ENCODE measurements around the gene DARS1.
A peak's percentile ranks its signal among the peaks of the same experiment; 100 is the strongest.

The DARS1 gene

GRCh38 chr2:135916207-135916606, 69.2 kb downstream of the DARS1 start:
- no peaks in the 10 kb centered on the region for H4K20me1 ChIP-seq (ENCODE audit: insufficient read depth, low read length)
- TF ChIP-seq EZH2 (IDR thresholded peaks at IDR 0.05; ENCODE audit: borderline replicate concordance, low read length) = no peak
- TF ChIP-seq CTCF (IDR thresholded peaks at IDR 0.05; ENCODE audit: low read length) = peak; percentile 45

DNA sequence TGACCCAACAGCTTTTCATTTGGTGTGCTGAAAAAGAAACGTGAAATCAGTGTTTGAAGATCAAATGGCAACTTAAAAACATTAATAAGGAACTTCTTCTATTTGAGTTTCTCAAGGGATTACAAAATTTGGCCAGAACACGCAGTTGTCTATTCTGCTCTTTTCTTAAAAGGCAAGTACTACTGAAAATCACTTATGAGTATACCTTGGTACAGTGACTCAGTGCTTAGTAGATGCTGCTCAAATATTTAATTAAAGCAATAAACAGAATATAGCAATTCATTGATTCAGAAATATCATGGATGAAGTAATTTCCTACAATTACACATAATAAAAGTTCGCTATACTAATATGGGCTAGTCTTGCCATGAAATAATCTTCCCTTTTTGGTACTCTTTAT, 70.9 kb downstream of the DARS1 start:
- Histone ChIP-seq H3K9ac (ENCODE audit: low read length) (no peak overlapping the region; the same call in 1 of the 2 replicates), H3K36me3 (ENCODE audit: insufficient read depth, low read length) (peaks cover 62% of the 10 kb centered on the region)
- TF ChIP-seq CTCF (IDR thresholded peaks at IDR 0.05; ENCODE audit: low read length) = no peak
- no peak for TF ChIP-seq EZH2 (IDR thresholded peaks at IDR 0.05; ENCODE audit: borderline replicate concordance, low read length)

More at GRCh38 chr2:135916207-135916606, 69.2 kb downstream of the DARS1 start:
- Histone ChIP-seq H3K36me3 (ENCODE audit: insufficient read depth, low read length) (peaks cover 61% of the 10 kb centered on the region), H3K4me2 (ENCODE audit: low read length) (no peak overlapping the region), H3F3A (ENCODE audit: insufficient read depth, low read length) (no peaks in the 10 kb centered on the region; the same call in 1 of the 2 replicates), H3K27ac (ENCODE audit: low read depth, low read length, poor library complexity, severe bottlenecking) (no peak overlapping the region), H3K9ac (ENCODE audit: low read length) (no peak overlapping the region), H3K9me3 (ENCODE audit: low read length) (no peaks in the 10 kb centered on the region), H2AFZ (ENCODE audit: low read length) (no peak overlapping the region), H3K9me2 (ENCODE audit: low read depth, low read length) (no peaks in the 10 kb centered on the region), H3K27me3 (ENCODE audit: insufficient read depth, low read length) (no peaks in the 10 kb centered on the region), H3K4me3 (ENCODE audit: low read depth, low read length, poor library complexity, severe bottlenecking) (no peak overlapping the region), H3K4me1 (ENCODE audit: insufficient read depth, low read length, severe bottlenecking) (peaks cover 22% of the 10 kb centered on the region), H3K79me2 (ENCODE audit: insufficient read depth, low read length) (no peaks in the 10 kb centered on the region)

DNA sequence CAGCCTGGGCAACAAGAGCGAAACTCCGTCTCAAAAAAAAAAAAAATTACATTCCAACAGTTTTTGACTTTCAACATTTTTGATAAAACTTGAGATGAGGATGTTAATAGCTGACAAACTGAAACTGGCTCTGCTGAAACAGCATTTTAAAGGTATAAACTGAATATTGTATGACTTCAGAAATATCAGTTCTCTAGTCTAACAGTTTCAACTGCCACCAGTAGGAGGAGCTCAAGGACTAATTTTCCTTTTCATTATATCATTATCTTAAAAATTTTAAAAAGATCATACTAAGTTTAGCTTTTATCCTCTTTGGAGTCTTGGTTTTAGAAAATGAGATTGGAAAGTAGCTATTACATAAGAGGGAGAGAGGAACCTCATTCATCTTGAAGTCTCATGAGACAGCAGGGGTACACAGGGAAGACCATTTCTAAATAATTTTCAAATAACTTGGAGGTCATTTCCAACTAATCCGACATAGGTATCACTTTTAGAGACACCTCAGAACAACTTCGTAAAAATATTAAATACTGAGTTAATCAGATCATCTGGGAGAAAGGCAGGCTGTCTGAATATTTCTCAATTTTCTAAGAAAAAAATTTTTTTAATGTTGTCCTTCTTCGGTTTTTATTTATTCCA, 71.6 kb downstream of the DARS1 start:
- peaks cover 22% of the 10 kb centered on the region for H3K4me1 ChIP-seq (ENCODE audit: insufficient read depth, low read length, severe bottlenecking)
- H3F3A ChIP-seq (ENCODE audit: insufficient read depth, low read length) = no peaks in the 10 kb centered on the region; the same call in 1 of the 2 replicates
- no peaks in the 10 kb centered on the region for H3K9me2 ChIP-seq (ENCODE audit: low read depth, low read length)
- no peaks in the 10 kb centered on the region for H3K9me3 ChIP-seq (ENCODE audit: low read length)
- H3K4me2 ChIP-seq (ENCODE audit: low read length) = no peak overlapping the region
- peak overlapping the region; percentile 49 for H3K27ac ChIP-seq (ENCODE audit: low read depth, low read length, poor library complexity, severe bottlenecking)
- no peaks in the 10 kb centered on the region for H3K27me3 ChIP-seq (ENCODE audit: insufficient read depth, low read length)
- H3K9ac ChIP-seq (ENCODE audit: low read length) = no peak overlapping the region
- TF ChIP-seq CTCF (IDR thresholded peaks at IDR 0.05; ENCODE audit: low read length) = peak; percentile 74
- no peak for TF ChIP-seq EZH2 (IDR thresholded peaks at IDR 0.05; ENCODE audit: borderline replicate concordance, low read length)
- H3K79me2 ChIP-seq (ENCODE audit: insufficient read depth, low read length) = no peaks in the 10 kb centered on the region
- H3K36me3 ChIP-seq (ENCODE audit: insufficient read depth, low read length) = peaks cover 66% of the 10 kb centered on the region
- no peak overlapping the region for H3K4me3 ChIP-seq (ENCODE audit: low read depth, low read length, poor library complexity, severe bottlenecking)
- H2AFZ ChIP-seq (ENCODE audit: low read length) = no peak overlapping the region
- no peaks in the 10 kb centered on the region for H4K20me1 ChIP-seq (ENCODE audit: insufficient read depth, low read length)

More for the DNA sequence above, 70.9 kb downstream of the DARS1 start:
- peaks cover 22% of the 10 kb centered on the region for H3K4me1 ChIP-seq (ENCODE audit: insufficient read depth, low read length, severe bottlenecking)
- no peak overlapping the region for H3K4me2 ChIP-seq (ENCODE audit: low read length)
- no peaks in the 10 kb centered on the region for H3K9me3 ChIP-seq (ENCODE audit: low read length)
- no peak overlapping the region for H2AFZ ChIP-seq (ENCODE audit: low read length)
- H3K27me3 ChIP-seq (ENCODE audit: insufficient read depth, low read length) = no peaks in the 10 kb centered on the region
- H3K79me2 ChIP-seq (ENCODE audit: insufficient read depth, low read length) = no peaks in the 10 kb centered on the region
- H3K27ac ChIP-seq (ENCODE audit: low read depth, low read length, poor library complexity, severe bottlenecking) = peak overlapping the region; percentile 49
- no peaks in the 10 kb centered on the region for H4K20me1 ChIP-seq (ENCODE audit: insufficient read depth, low read length)
- H3K9me2 ChIP-seq (ENCODE audit: low read depth, low read length) = no peaks in the 10 kb centered on the region
- no peak overlapping the region for H3K4me3 ChIP-seq (ENCODE audit: low read depth, low read length, poor library complexity, severe bottlenecking)
- H3F3A ChIP-seq (ENCODE audit: insufficient read depth, low read length) = no peaks in the 10 kb centered on the region; the same call in 1 of the 2 replicates
